GM12878 (cell line): ENCODE results near the gene ZNF396.

ENCODE experiments used
- CBFB ChIP-seq: IDR thresholded peaks from 2 replicates; pipeline ENCODE4 v1.6.1; 2016; ENCODE audit warnings: antibody characterized with exemption, low read depth
- GABPA ChIP-seq: IDR thresholded peaks from 2 replicates; pipeline ENCODE4 v1.6.1; 2014; ENCODE audit warnings: antibody characterized with exemption, low read depth, mild to moderate bottlenecking, inconsistent platforms
- POLR2AphosphoS5 ChIP-seq: IDR thresholded peaks from 2 replicates; pipeline ENCODE4 v1.6.1; 2011; ENCODE audit warnings: mild to moderate bottlenecking, low read length, inconsistent platforms
- RCOR1 ChIP-seq: conservative IDR thresholded peaks from 2 replicates; pipeline ENCODE4 v1.6.1; 2012; ENCODE audit warnings: low read depth, low read length, improper control_type of control experiment
- STAT1 ChIP-seq: fragments of 450-650 bp; conservative IDR thresholded peaks from 2 replicates; pipeline ENCODE4 v1.6.1; 2014; ENCODE audit warnings: antibody characterized with exemption, mild to moderate bottlenecking
- TARDBP ChIP-seq: IDR thresholded peaks from 2 replicates; pipeline ENCODE4 v1.6.1; 2016; ENCODE audit warnings: borderline replicate concordance
- ZNF207 ChIP-seq: fragments of 450-650 bp; IDR thresholded peaks from 2 replicates; pipeline ENCODE4 v1.6.1; 2014; ENCODE audit warnings: antibody characterized with exemption, mild to moderate bottlenecking, borderline replicate concordance
- TF ChIP-seq, protein P1 (sequence below), 3 experiments: IDR thresholded peaks in 2 of 3; conservative IDR thresholded peaks in 1 of 3; 2 replicates each; pipeline ENCODE4 v1.5.1; 2011; ENCODE audit warnings: low read depth in 3 of 3, low read length in 3 of 3, mild to moderate bottlenecking in 3 of 3, control low read depth in 2 of 3, moderate library complexity in 2 of 3, inconsistent platforms in 1 of 3, mixed read lengths in 1 of 3; ENCODE audit not compliant: control insufficient read depth in 2 of 3, insufficient read depth in 1 of 3; ENCODE audit errors: extremely low read depth in 1 of 3

DNA sequence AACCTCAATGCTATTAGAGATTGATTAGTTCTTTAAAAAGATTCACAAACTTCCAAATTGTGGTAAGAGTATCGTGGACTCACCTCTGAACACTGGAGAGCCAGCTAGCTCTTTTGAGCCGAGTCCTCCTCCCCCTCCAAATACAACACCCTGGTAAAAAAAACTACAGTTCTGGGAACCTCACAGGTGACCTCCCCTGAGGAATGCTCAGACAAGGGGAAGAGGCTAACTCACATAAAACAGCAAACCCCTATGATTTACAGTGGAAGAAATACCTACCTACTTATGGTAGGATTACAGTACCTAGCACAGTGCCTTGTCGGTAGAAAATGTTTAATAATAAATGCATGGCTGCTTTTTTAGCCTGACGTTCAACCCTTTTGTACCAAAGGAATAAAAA is 41.3 kb downstream of the ZNF396 start:
- TF ChIP-seq, protein P1, sequence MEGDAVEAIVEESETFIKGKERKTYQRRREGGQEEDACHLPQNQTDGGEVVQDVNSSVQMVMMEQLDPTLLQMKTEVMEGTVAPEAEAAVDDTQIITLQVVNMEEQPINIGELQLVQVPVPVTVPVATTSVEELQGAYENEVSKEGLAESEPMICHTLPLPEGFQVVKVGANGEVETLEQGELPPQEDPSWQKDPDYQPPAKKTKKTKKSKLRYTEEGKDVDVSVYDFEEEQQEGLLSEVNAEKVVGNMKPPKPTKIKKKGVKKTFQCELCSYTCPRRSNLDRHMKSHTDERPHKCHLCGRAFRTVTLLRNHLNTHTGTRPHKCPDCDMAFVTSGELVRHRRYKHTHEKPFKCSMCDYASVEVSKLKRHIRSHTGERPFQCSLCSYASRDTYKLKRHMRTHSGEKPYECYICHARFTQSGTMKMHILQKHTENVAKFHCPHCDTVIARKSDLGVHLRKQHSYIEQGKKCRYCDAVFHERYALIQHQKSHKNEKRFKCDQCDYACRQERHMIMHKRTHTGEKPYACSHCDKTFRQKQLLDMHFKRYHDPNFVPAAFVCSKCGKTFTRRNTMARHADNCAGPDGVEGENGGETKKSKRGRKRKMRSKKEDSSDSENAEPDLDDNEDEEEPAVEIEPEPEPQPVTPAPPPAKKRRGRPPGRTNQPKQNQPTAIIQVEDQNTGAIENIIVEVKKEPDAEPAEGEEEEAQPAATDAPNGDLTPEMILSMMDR (IDR thresholded peaks at IDR 0.05 in 2 of 3, conservative IDR thresholded peaks at IDR 0.05 in 1 of 3; ENCODE audit: control insufficient read depth in 2 of 3, extremely low read depth in 1 of 3, insufficient read depth in 1 of 3, low read depth in 3 of 3, low read length in 3 of 3), result no peak
- TF ChIP-seq POLR2AphosphoS5 (no peak), CBFB (no peak), RCOR1 (no peak), TARDBP (no peak), STAT1 (no peak), ZNF207 (no peak), GABPA (no peak)
